IMR-90 (cell line): ENCODE data around the gene CIB2. TPM values are rescaled to one million over a fixed set of nuclear protein-coding genes. Genes with fewer than 3 reads are reported as not detected.

Source experiments
- ATAC-seq: fragments of 200-7000 bp; cut with Tn5 transposase; 2 replicates; pipeline ENCODE4 v1.9.1; 2020; ENCODE audit warnings: low read depth, mild to moderate bottlenecking, moderate library complexity
- BruUV-seq: library from RNA; stranded (reverse); fragments of 400-500 nt; replicated peaks from 2 replicates; lab custom pipeline; 2021; lab: Mats Ljungman, UMichigan
- CTCF ChIA-PET: fragments of 300-600 bp; formaldehyde crosslinking; extraction: SDS; loops from one replicate; lab custom pipeline; 2021; ENCODE audit warnings: antibody characterized with exemption; lab: Yijun Ruan, JAX
- POLR2A ChIA-PET: fragments of 300-600 bp; sonication (Branson Sonifier 250); formaldehyde crosslinking; loops from one replicate; lab custom pipeline; 2022; ENCODE audit warnings: antibody characterized with exemption; ENCODE audit not compliant: unreplicated experiment; lab: Charles Lee
- DNase-seq: peaks from one replicate; pipeline ENCODE4 v3.0.0; 2013
- H2AFZ ChIP-seq: replicated peaks from 2 replicates; pipeline ENCODE3; 2013; ENCODE audit warnings: low read length, mild to moderate bottlenecking; ENCODE audit not compliant: poor library complexity
- H2AK5ac ChIP-seq: 2 replicates; pipeline ENCODE4 v1.6.1; 2013; ENCODE audit warnings: low read depth, low read length, inconsistent platforms
- H2AK9ac ChIP-seq: replicated peaks from 2 replicates; pipeline ENCODE3; 2013; ENCODE audit warnings: mild to moderate bottlenecking, low read depth, low read length, moderate library complexity; ENCODE audit not compliant: poor library complexity
- H2BK120ac ChIP-seq: 2 replicates; pipeline ENCODE4 v1.6.1; 2013; ENCODE audit warnings: low read depth, low read length, inconsistent platforms
- H2BK15ac ChIP-seq: 3 replicates; pipeline ENCODE4 v1.6.1; 2013; ENCODE audit warnings: low read depth, low read length, inconsistent platforms
- H2BK20ac ChIP-seq: 2 replicates; pipeline ENCODE4 v1.6.1; 2013; ENCODE audit warnings: low read depth, mild to moderate bottlenecking, inconsistent platforms, low read length, moderate library complexity
- H2BK5ac ChIP-seq: 2 replicates; pipeline ENCODE4 v1.6.1; 2013; ENCODE audit warnings: mild to moderate bottlenecking, low read depth, low read length, inconsistent platforms; ENCODE audit not compliant: poor library complexity, severe bottlenecking
- H3K14ac ChIP-seq: replicated peaks from 2 replicates; pipeline ENCODE4 v1.6.1; 2013; ENCODE audit warnings: low read depth, low read length, inconsistent platforms
- H3K18ac ChIP-seq: 2 replicates; pipeline ENCODE4 v1.6.1; 2013; ENCODE audit warnings: low read depth, low read length, control low read depth
- H3K23ac ChIP-seq: 2 replicates; pipeline ENCODE4 v1.6.1; 2013; ENCODE audit warnings: low read depth, low read length, inconsistent platforms
- H3K27ac ChIP-seq: 2 replicates; pipeline ENCODE4 v1.5.1; 2013; ENCODE audit warnings: mild to moderate bottlenecking, control low read depth, low read length; ENCODE audit not compliant: insufficient read depth
- H3K27me3 ChIP-seq: 2 replicates; pipeline ENCODE4 v1.6.1; 2013; ENCODE audit warnings: low read length; ENCODE audit not compliant: control insufficient read depth, insufficient read depth
- H3K36me3 ChIP-seq: 2 replicates; pipeline ENCODE4 v1.6.1; 2013; ENCODE audit warnings: low read length, mixed read lengths; ENCODE audit not compliant: control insufficient read depth, insufficient read depth
- H3K4ac ChIP-seq: 2 replicates; pipeline ENCODE4 v1.6.1; 2013; ENCODE audit warnings: low read depth, low read length, inconsistent platforms
- H3K4me1 ChIP-seq: 2 replicates; pipeline ENCODE4 v1.6.1; 2013; ENCODE audit warnings: low read length, mixed read lengths; ENCODE audit not compliant: control insufficient read depth, insufficient read depth
- H3K4me2 ChIP-seq: 2 replicates; pipeline ENCODE4 v1.6.1; 2013; ENCODE audit warnings: low read depth, mild to moderate bottlenecking, control low read depth, low read length, moderate library complexity
- H3K4me3 ChIP-seq: 2 replicates; pipeline ENCODE4 v1.5.1; 2013; ENCODE audit warnings: low read depth, mild to moderate bottlenecking, control low read depth, low read length, moderate library complexity; ENCODE audit not compliant: insufficient read depth
- H3K56ac ChIP-seq: 2 replicates; pipeline ENCODE4 v1.6.1; 2013; ENCODE audit warnings: low read length, inconsistent platforms; ENCODE audit not compliant: insufficient read depth; ENCODE audit errors: extremely low read depth
- H3K79me1 ChIP-seq, 2 experiments: 2 replicates each; pipeline ENCODE4 v1.6.1; 2013; ENCODE audit warnings: low read length in 2 of 2, inconsistent platforms in 1 of 2, low read depth in 1 of 2
- H3K9ac ChIP-seq: 2 replicates; pipeline ENCODE4 v1.6.1; 2013; ENCODE audit warnings: low read depth, low read length, control low read depth
- H3K9me1 ChIP-seq: 2 replicates; pipeline ENCODE4 v1.6.1; 2013; ENCODE audit warnings: low read length, inconsistent platforms; ENCODE audit not compliant: insufficient read depth
- H3K9me3 ChIP-seq: 2 replicates; pipeline ENCODE4 v1.6.1; 2013; ENCODE audit warnings: low read length; ENCODE audit not compliant: control insufficient read depth, insufficient read depth
- H4K20me1 ChIP-seq: 2 replicates; pipeline ENCODE4 v1.6.1; 2013; ENCODE audit warnings: low read length, inconsistent platforms; ENCODE audit not compliant: insufficient read depth
- H4K5ac ChIP-seq: 2 replicates; pipeline ENCODE4 v1.6.1; 2013; ENCODE audit warnings: mild to moderate bottlenecking, low read depth, low read length, control low read depth
- H4K8ac ChIP-seq, 2 experiments: 2 replicates each; pipeline ENCODE4 v1.6.1; 2013; ENCODE audit warnings: low read depth in 2 of 2, low read length in 2 of 2, control low read depth in 1 of 2, inconsistent platforms in 1 of 2
- H4K91ac ChIP-seq: 2 replicates; pipeline ENCODE4 v1.6.1; 2013; ENCODE audit warnings: low read depth, low read length, inconsistent platforms; ENCODE audit not compliant: insufficient read depth
- BHLHE40 ChIP-seq: fragments of 150-350 bp; IDR thresholded peaks from 2 replicates; pipeline ENCODE4 v1.6.1; 2016; ENCODE audit warnings: mild to moderate bottlenecking, low read depth, low read length
- CEBPB ChIP-seq: IDR thresholded peaks from 2 replicates; pipeline ENCODE4 v1.6.1; 2012; ENCODE audit warnings: low read depth, low read length, improper control_type of control experiment
- CHD1 ChIP-seq: IDR thresholded peaks from 2 replicates; pipeline ENCODE4 v1.6.1; 2012; ENCODE audit warnings: low read depth, low read length, improper control_type of control experiment
- CTCF ChIP-seq: conservative IDR thresholded peaks from 2 replicates; pipeline ENCODE4 v1.5.1; 2012; ENCODE audit warnings: mild to moderate bottlenecking, low read depth, low read length, improper control_type of control experiment
- FOS ChIP-seq: fragments of 150-350 bp; IDR thresholded peaks from 2 replicates; pipeline ENCODE4 v1.6.1; 2016; ENCODE audit warnings: low read depth, low read length
- MAFK ChIP-seq: IDR thresholded peaks from 2 replicates; pipeline ENCODE4 v1.6.1; 2012; ENCODE audit warnings: low read depth, low read length, improper control_type of control experiment
- MAZ ChIP-seq: IDR thresholded peaks from 2 replicates; pipeline ENCODE4 v1.6.1; 2012; ENCODE audit warnings: low read depth, mild to moderate bottlenecking, low read length, improper control_type of control experiment, moderate library complexity, borderline replicate concordance
- NFE2L2 ChIP-seq: fragments of 150-350 bp; IDR thresholded peaks from 2 replicates; pipeline ENCODE4 v1.6.1; 2016; ENCODE audit warnings: low read depth, mild to moderate bottlenecking, low read length
- POLR2A ChIP-seq: IDR thresholded peaks from 2 replicates; pipeline ENCODE4 v1.6.1; 2012; ENCODE audit warnings: mild to moderate bottlenecking, low read depth, low read length
- RAD21 ChIP-seq: IDR thresholded peaks from 2 replicates; pipeline ENCODE4 v1.6.1; 2012; ENCODE audit warnings: low read length, improper control_type of control experiment
- RFX5 ChIP-seq: IDR thresholded peaks from 2 replicates; pipeline ENCODE4 v1.8.0; 2012; ENCODE audit warnings: low read depth, mild to moderate bottlenecking, low read length, moderate library complexity
- USF2 ChIP-seq: fragments of 150-350 bp; IDR thresholded peaks from 2 replicates; pipeline ENCODE4 v1.6.1; 2017; ENCODE audit warnings: mild to moderate bottlenecking, antibody characterized with exemption, low read length, low read depth
- WGBS, 2 experiments: methylation state at CpG; one replicate each; pipeline versions ENCODE4 v1.1.5 to v1.1.7; 2013; ENCODE audit warnings: missing lambda C conversion rate in 2 of 2; ENCODE audit not compliant: insufficient read length in 1 of 2; ENCODE audit errors: extremely low coverage in 2 of 2; 5-methylcytosine and 5-hydroxymethylcytosine counted together
- dilution Hi-C: fragments of 300-500 bp; cut with HindIII; formaldehyde crosslinking; loops from one replicate; pipeline ENCODE4 v1.14.3; 2018; ENCODE audit warnings: low sequenced_read_pairs; ENCODE audit not compliant: unreplicated experiment
- in situ Hi-C: fragments of 300-500 bp; cut with MboI; formaldehyde crosslinking; loops from 3 replicates; pipeline ENCODE4 v1.14.3; 2019; ENCODE audit warnings: low sequenced_read_pairs, inconsistent platforms, mixed read lengths
- intact Hi-C: fragments of 100-400 bp; cut with micrococcal nuclease; formaldehyde crosslinking; loops from 2 replicates; pipeline ENCODE4 v1.10.0; 2022
- polyA plus RNA-seq, 3 experiments: library from polyadenylated mRNA; depleted of rRNA; stranded (reverse); fragments of >200 nt; gene quantifications; 2 replicates each; pipeline ENCODE4 v1.2.3, GENCODE V29; 2012; ENCODE audit warnings: low replicate concordance in 1 of 3
- total RNA-seq: library from RNA; depleted of rRNA; stranded (reverse); fragments of >200 nt; gene quantifications from 2 replicates; pipeline ENCODE4 v1.2.3, GENCODE V29; 2012

Gene CIB2
- total and polyA plus RNA-seq, 2 of the 4 experiments (the other 2 are of a cell fraction): 2.2 to 2.4 TPM

GRCh38 chr15:78168608-78169007, 37.4 kb upstream of the CIB2 start:
- Histone ChIP-seq H2AK5ac (no peak overlapping the region), H3K27me3 (no peaks in the 10 kb centered on the region), H4K8ac (no peak overlapping the region), H3K56ac (no peak overlapping the region), H4K91ac (no peak overlapping the region), H2BK5ac (no peak overlapping the region), H2BK15ac (no peak overlapping the region), H3K9me3 (no peaks in the 10 kb centered on the region; the same call in 1 of the 2 replicates), H3K79me1 (no peaks in the 10 kb centered on the region), H2BK20ac (no peak overlapping the region), H3K27ac (no peak overlapping the region), H2AK9ac (no peak overlapping the region), H4K20me1 (no peaks in the 10 kb centered on the region), H3K9ac (no peak overlapping the region), H2AFZ (no peak overlapping the region), H3K36me3 (peaks cover 40% of the 10 kb centered on the region), H3K14ac (no peak overlapping the region), H3K23ac (no peak overlapping the region), H4K5ac (no peak overlapping the region), H3K4ac (no peak overlapping the region), H3K4me3 (no peak overlapping the region), H3K4me1 (no peaks in the 10 kb centered on the region), H2BK120ac (no peak overlapping the region), H3K4me2 (no peak overlapping the region), H3K9me1 (no peaks in the 10 kb centered on the region; the same call in 1 of the 2 replicates), H3K18ac (no peak overlapping the region)
- CTCF ChIA-PET: no interaction called here
- dilution Hi-C loops: no loop called here
- no peak for TF ChIP-seq BHLHE40
- TF ChIP-seq FOS: no peak
- no peak for TF ChIP-seq RAD21
- no peak for TF ChIP-seq CEBPB
- no peak for TF ChIP-seq USF2
- TF ChIP-seq POLR2A: no peak
- TF ChIP-seq MAFK: no peak
- no peak for TF ChIP-seq NFE2L2
- TF ChIP-seq RFX5: no peak
- TF ChIP-seq CHD1: no peak
- no peak for TF ChIP-seq MAZ
- TF ChIP-seq CTCF: no peak
- no peak for ATAC-seq
- intact Hi-C loops: no loop called here
- 100% methylated on average over 2 of the region's 5 CpGs; no CpG with 5 or more reads in 1 of the 2 experiments for WGBS, 2 experiments
- no TSS peak for BruUV-seq
- in situ Hi-C loops: no loop called here
- no peak for DNase-seq
- POLR2A ChIA-PET: no interaction called here
